ENCODE data around the gene FKBP5. TPM values are rescaled to one million over a fixed set of nuclear protein-coding genes. Genes with fewer than 3 reads are reported as not detected.

FKBP5 gene
- total and polyA plus RNA-seq, 12 donors = 20.3 to 199 (median 48.6) TPM

- Histone ChIP-seq H3K27me3 (no peaks in the 10 kb centered on the region), H3K4me1 (peaks cover 0 to 59% (median 0%) of the 10 kb centered on the region in 9 donors), H3K9me3 (no peaks in the 10 kb centered on the region), H3K4me3 (no peak overlapping the region), H3K27ac (no peak overlapping the region), H3K36me3 (peaks cover 0 to 93% (median 27%) of the 10 kb centered on the region in 9 donors)
- no peak for DNase-seq
- ATAC-seq = no peak
- 90 to 100% methylated on average over 1 of the region's 1 CpG for WGBS, 2 donors
- intact Hi-C loops (cut with DNase I) = loop anchor here in 4 of 10 donors (5.0 kb wide), 4 partner anchors 33 to 303 kb away; no protein-coding TSS in a partner anchor
- TF ChIP-seq CTCF (IDR thresholded peaks at IDR 0.05) = no peak
Measured at GRCh38 chr6:35620706-35621105, 68.0 kb downstream of the FKBP5 start.

- no peak for TF ChIP-seq CTCF (IDR thresholded peaks at IDR 0.05)
- ATAC-seq (no peak), DNase-seq (no peak)
- H3K4me1 ChIP-seq = peaks cover 0 to 61% (median 0%) of the 10 kb centered on the region in 9 donors
- no peaks in the 10 kb centered on the region for H3K9me3 ChIP-seq
- WGBS, 2 donors = 93 to 97% methylated on average over 1 of the region's 1 CpG
- intact Hi-C loops (cut with DNase I) = loop anchor here in 1 of 10 donors (5.0 kb wide), 1 partner anchor 1066 kb away; no protein-coding TSS in a partner anchor
- H3K27ac ChIP-seq = peak overlapping the region in 1 of 10 donors; percentile 64
- no peaks in the 10 kb centered on the region for H3K27me3 ChIP-seq
- no peak overlapping the region for H3K4me3 ChIP-seq
- peaks cover 0 to 96% (median 17%) of the 10 kb centered on the region in 9 donors for H3K36me3 ChIP-seq
Measured at GRCh38 chr6:35613762-35614161, 75.0 kb downstream of the FKBP5 start.

- ATAC-seq (peak in 1 of 8 donors; percentile 29), DNase-seq (no peak)
- H3K4me1 ChIP-seq = peaks cover 0 to 48% (median 0%) of the 10 kb centered on the region in 9 donors
- H3K27me3 ChIP-seq = no peaks in the 10 kb centered on the region
- H3K9me3 ChIP-seq = no peaks in the 10 kb centered on the region
- H3K4me3 ChIP-seq = no peak overlapping the region
- peak overlapping the region in 3 of 10 donors; percentile 0 to 47 (median 38) for H3K27ac ChIP-seq
- intact Hi-C loops (cut with DNase I) = loop anchor here in 1 of 10 donors (5.0 kb wide), 1 partner anchor 1064 kb away; no protein-coding TSS in a partner anchor
- H3K36me3 ChIP-seq = peaks cover 0 to 87% (median 0%) of the 10 kb centered on the region in 9 donors
- WGBS, 2 donors = 61 to 67% methylated on average over 3 of the region's 3 CpGs
- TF ChIP-seq CTCF (IDR thresholded peaks at IDR 0.05) = no peak
Measured at GRCh38 chr6:35611240-35611639, 77.5 kb downstream of the FKBP5 start.

GRCh38 chr6:35610830-35611229 lies 77.9 kb downstream of the FKBP5 start:
- DNase-seq = no peak
- Histone ChIP-seq H3K4me3 (no peak overlapping the region), H3K9me3 (no peaks in the 10 kb centered on the region), H3K27me3 (no peaks in the 10 kb centered on the region), H3K36me3 (peaks cover 0 to 85% (median 0%) of the 10 kb centered on the region in 9 donors), H3K4me1 (peaks cover 0 to 49% (median 0%) of the 10 kb centered on the region in 9 donors), H3K27ac (peak overlapping the region in 3 of 10 donors; percentile 0 to 47 (median 38))
- intact Hi-C loops (cut with DNase I) = loop anchor here in 1 of 10 donors (5.0 kb wide), 1 partner anchor 1064 kb away; no protein-coding TSS in a partner anchor
- no peak for TF ChIP-seq CTCF (IDR thresholded peaks at IDR 0.05)
- 84 to 87% methylated on average over 3 of the region's 3 CpGs for WGBS, 2 donors
- peak in 2 of 8 donors; percentile 48 to 78 for ATAC-seq

All from heart right ventricle (tissue), 16 donors.